DMS53 treated with DMSO at 0.1 percent for 48 hours (cell line): ENCODE results near the gene ACP5.

Source experiments
- DNase-seq: peaks from one replicate; lab custom pipeline; 2025; ENCODE audit not compliant: unreplicated experiment; lab: John Stamatoyannopoulos, UW

ACP5 gene

GRCh38 chr19:11549386-11549953 lies 28.0 kb downstream of the ACP5 start:
- DNase-seq, result no peak

DNA sequence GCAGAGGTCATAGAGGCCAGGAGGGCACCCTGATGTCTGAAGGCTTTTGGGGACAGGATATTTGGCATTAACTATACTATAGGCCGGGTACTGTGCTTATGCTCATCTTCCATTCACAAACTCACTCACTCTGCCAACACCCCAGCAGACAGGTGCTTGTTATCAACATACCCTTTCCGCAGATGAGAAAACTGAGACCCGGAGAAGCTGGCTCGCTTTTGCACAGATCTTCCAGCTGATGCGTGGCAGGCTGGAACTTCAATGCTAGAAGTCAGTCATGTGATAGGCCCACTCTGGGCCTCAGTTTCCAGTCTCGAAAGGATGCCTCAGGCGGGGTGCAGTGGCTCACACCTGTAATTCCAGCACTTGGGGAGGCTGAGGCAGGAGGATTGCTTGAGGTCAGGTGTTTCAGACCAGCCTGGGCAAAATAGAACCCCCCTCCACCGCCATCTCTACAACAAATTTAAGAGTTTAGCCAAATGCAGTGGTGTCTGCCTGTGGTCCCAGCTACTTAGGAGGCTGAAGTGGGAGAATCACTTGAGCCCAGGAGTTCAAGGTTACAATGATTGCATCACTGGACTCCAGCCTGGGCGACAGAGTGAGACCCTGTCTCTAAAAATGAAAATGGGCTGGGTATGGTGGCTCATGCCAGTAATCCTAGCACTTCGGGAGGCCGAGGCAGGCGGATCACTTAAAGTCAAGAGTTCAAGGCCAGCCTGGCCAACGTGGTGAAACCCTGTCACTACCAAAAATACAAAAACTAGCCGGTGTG lies 29.3 kb downstream of the ACP5 start:
- DNase-seq, result no peak

GRCh38 chr19:11541238-11541637 lies 36.2 kb downstream of the ACP5 start:
- DNase-seq, result no peak

GRCh38 chr19:11540645-11541044 lies 36.8 kb downstream of the ACP5 start:
- no peak for DNase-seq

- no peak for DNase-seq
Observed at GRCh38 chr19:11539495-11540365, 37.7 kb downstream of the ACP5 start.

GRCh38 chr19:11538232-11539036 lies 39.0 kb downstream of the ACP5 start, which contains the start of gene CNN1:
TSS of gene CNN1 (plus strand) at chr19:11538851. CDS start at chr19:11538928, 77 bp downstream.
- no peak for DNase-seq

GRCh38 chr19:11535792-11536595 lies 41.5 kb downstream of the ACP5 start:
- DNase-seq, result peak; percentile 59

- DNase-seq, result no peak
Observed at GRCh38 chr19:11534948-11535347, 42.5 kb downstream of the ACP5 start.

DNA sequence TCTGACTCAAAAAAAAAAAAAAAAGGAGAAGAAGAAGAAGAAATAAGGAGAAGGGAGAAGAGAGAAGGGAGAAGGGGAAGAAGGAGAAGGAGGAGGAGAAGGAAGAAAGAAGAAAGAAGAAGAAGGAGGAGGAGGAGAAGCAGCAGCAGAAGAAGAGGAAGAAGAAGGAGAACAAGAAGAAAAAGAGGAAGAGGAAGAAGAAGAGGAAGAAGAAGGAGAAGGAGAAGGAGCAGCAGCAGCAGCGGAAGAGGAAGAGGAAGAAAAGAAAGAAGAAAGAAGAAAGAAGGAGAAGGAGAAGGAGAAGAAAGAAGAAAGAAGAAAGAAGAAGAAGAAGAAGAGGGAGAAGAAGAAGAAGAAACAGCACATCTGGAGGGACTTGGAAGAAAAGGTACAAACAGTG lies 42.9 kb downstream of the ACP5 start:
- DNase-seq, result no peak

- peak; percentile 89 for DNase-seq
Observed at GRCh38 chr19:11530432-11530831, 47.0 kb downstream of the ACP5 start.

GRCh38 chr19:11528551-11529341 lies 48.7 kb downstream of the ACP5 start, which contains the start of gene ECSIT:
TSS of gene ECSIT (minus strand) at chr19:11529134. CDS start at chr19:11519170, 9,964 bp downstream.
- DNase-seq, result peak; percentile 91
